Keratinocyte (primary cell): ENCODE data around the gene MYCBPAP. TPM values are rescaled to one million over a fixed set of nuclear protein-coding genes. Genes with fewer than 3 reads are reported as not detected.

Source experiments
- DNase-seq: peaks from one replicate; pipeline ENCODE4 v3.0.0-alpha.2; 2011; ENCODE audit warnings: low read depth, missing footprints, low spot score
- FAIRE-seq: peaks from 2 replicates; lab custom pipeline; 2011; peaks lifted over from hg19 to GRCh38; lab: Jason Lieb, UNC
- H2AFZ ChIP-seq: 2 replicates; pipeline ENCODE4 v1.6.0; 2012; ENCODE audit warnings: low read length, control low read depth, inconsistent platforms; ENCODE audit not compliant: control insufficient read depth
- H3K27ac ChIP-seq: 2 replicates; pipeline ENCODE4 v1.5.1; 2011; ENCODE audit warnings: low read length; ENCODE audit not compliant: control insufficient read depth, insufficient read depth
- H3K27me3 ChIP-seq: 3 replicates; pipeline ENCODE4 v1.6.0; 2011; ENCODE audit warnings: low read length; ENCODE audit not compliant: control insufficient read depth, insufficient read depth; ENCODE audit errors: extremely low read depth
- H3K36me3 ChIP-seq, 2 experiments: 2 replicates in 1 of 2; 3 replicates in 1 of 2; pipeline ENCODE4 v1.5.1; 2011; ENCODE audit warnings: low read length in 2 of 2, mild to moderate bottlenecking in 1 of 2; ENCODE audit not compliant: control insufficient read depth in 2 of 2, insufficient read depth in 2 of 2; ENCODE audit errors: extremely low read depth in 1 of 2
- H3K4me1 ChIP-seq: 3 replicates; pipeline ENCODE4 v1.5.1; 2011; ENCODE audit warnings: low read length; ENCODE audit not compliant: control insufficient read depth, insufficient read depth; ENCODE audit errors: extremely low read depth
- H3K4me2 ChIP-seq: 3 replicates; pipeline ENCODE4 v1.6.0; 2011; ENCODE audit warnings: low read depth, low read length; ENCODE audit not compliant: control insufficient read depth, insufficient read depth; ENCODE audit errors: extremely low read depth
- H3K4me3 ChIP-seq, 3 experiments: fragments of 200-600 bp in 1 of 3; sonication (generic) in 1 of 3; 2 replicates in 2 of 3; 3 replicates in 1 of 3; pipeline ENCODE4 v1.5.1; 2011 to 2016; ENCODE audit warnings: low read length in 3 of 3, mild to moderate bottlenecking in 3 of 3, control low read depth in 2 of 3, inconsistent platforms in 1 of 3, low read depth in 1 of 3, mixed read lengths in 1 of 3, mixed run types in 1 of 3, moderate library complexity in 1 of 3; ENCODE audit not compliant: control insufficient read depth in 2 of 3, insufficient read depth in 2 of 3; ENCODE audit errors: extremely low read depth in 1 of 3
- H3K79me2 ChIP-seq: 2 replicates; pipeline ENCODE4 v1.6.0; 2012; ENCODE audit warnings: low read length; ENCODE audit not compliant: control insufficient read depth, insufficient read depth
- H3K9ac ChIP-seq: 3 replicates; pipeline ENCODE4 v1.6.0; 2011; ENCODE audit warnings: low read length; ENCODE audit not compliant: control insufficient read depth, insufficient read depth; ENCODE audit errors: extremely low read depth
- H3K9me1 ChIP-seq: 3 replicates; pipeline ENCODE4 v1.6.0; 2011; ENCODE audit warnings: low read length; ENCODE audit not compliant: control insufficient read depth, insufficient read depth; ENCODE audit errors: extremely low read depth
- H3K9me3 ChIP-seq: 2 replicates; pipeline ENCODE4 v1.5.1; 2012; ENCODE audit warnings: low read depth, low read length; ENCODE audit not compliant: control insufficient read depth
- H4K20me1 ChIP-seq: 3 replicates; pipeline ENCODE4 v1.6.0; 2011; ENCODE audit warnings: low read length; ENCODE audit not compliant: control insufficient read depth, insufficient read depth; ENCODE audit errors: extremely low read depth
- CTCF ChIP-seq, 3 experiments: IDR thresholded peaks in 1 of 3; conservative IDR thresholded peaks in 1 of 3; optimal IDR thresholded peaks in 1 of 3; 2 replicates in 2 of 3; 3 replicates in 1 of 3; pipeline versions ENCODE3 to v1.5.1; 2011; ENCODE audit warnings: low read length in 3 of 3, mild to moderate bottlenecking in 3 of 3, moderate library complexity in 2 of 3, control low read depth in 1 of 3, inconsistent platforms in 1 of 3; ENCODE audit not compliant: insufficient read depth in 2 of 3; ENCODE audit errors: extremely low read depth in 1 of 3
- EZH2 ChIP-seq: IDR thresholded peaks from one replicate; pipeline ENCODE4 v1.6.1; 2012; ENCODE audit warnings: inconsistent platforms, mild to moderate bottlenecking, low read length, moderate library complexity
- dilution Hi-C: fragments of 300-500 bp; cut with MboI; formaldehyde crosslinking; loops from one replicate; pipeline ENCODE4 v1.7.0; 2020; ENCODE audit warnings: low sequenced_read_pairs; ENCODE audit not compliant: extremely low pct_ligation_motif_present
- polyA plus RNA-seq, 5 experiments: library from polyadenylated mRNA; depleted of rRNA in 3 of 5; stranded (reverse) in 3 of 5; stranded (forward) in 1 of 5; unstranded in 1 of 5; fragments of >200 nt; gene quantifications; 1 replicate in 1 of 5; 2 replicates in 3 of 5; 3 replicates in 1 of 5; pipeline versions ENCODE4 v1.2.1 to v1.2.3, GENCODE V29; 2011 to 2012; ENCODE audit warnings: missing spikeins in 2 of 5, low read depth in 1 of 5, low replicate concordance in 1 of 5

The MYCBPAP gene
- polyA plus RNA-seq, 1 donor (not counting 4 experiments of a cell fraction or from before 2014, with no cell fraction given), result 9.5 TPM

- peaks cover 7 to 11% of the 10 kb centered on the region in 2 experiments for H3K36me3 ChIP-seq
- FAIRE-seq, result no peak
Measured at GRCh38 chr17:50476545-50477315, 31.5 kb upstream of the MYCBPAP start.

DNA sequence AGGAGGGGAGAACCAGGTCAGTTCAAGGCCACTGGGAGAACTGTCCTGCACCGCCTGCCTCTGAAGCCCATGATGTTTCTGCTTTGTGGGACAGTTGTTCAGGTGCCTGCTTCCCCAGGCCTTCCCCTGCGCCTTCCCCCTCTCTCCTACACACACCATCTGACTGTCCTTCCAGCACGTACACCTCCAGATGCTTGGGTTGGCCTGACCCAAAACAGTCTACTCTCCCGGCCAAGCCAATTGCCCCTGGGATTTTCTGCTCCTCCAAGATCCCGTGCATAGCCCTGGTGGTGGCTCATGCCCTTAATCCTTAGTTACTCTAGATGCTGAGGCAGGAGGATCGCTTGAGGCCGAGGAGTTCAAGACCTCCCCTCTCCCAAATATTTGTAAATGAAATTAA lies 30.3 kb upstream of the MYCBPAP start:
- peaks cover 29% of the 10 kb centered on the region for H3K4me1 ChIP-seq
- dilution Hi-C loops, result no loop called here
- H3K9me3 ChIP-seq, result no peaks in the 10 kb centered on the region
- peaks cover 11 to 15% of the 10 kb centered on the region in 2 experiments for H3K36me3 ChIP-seq
- H4K20me1 ChIP-seq, result no peaks in the 10 kb centered on the region
- FAIRE-seq, result no peak
- peak overlapping the region; percentile 94 for H3K4me2 ChIP-seq
- H2AFZ ChIP-seq, result peak overlapping the region; percentile 74
- peaks cover 16% of the 10 kb centered on the region for H3K79me2 ChIP-seq
- H3K9me1 ChIP-seq, result no peaks in the 10 kb centered on the region
- no peak overlapping the region for H3K27ac ChIP-seq
- TF ChIP-seq EZH2 (no peak), CTCF (optimal IDR thresholded peaks at IDR 0.05 in 1 of 3, IDR thresholded peaks at IDR 0.05 in 1 of 3, conservative IDR thresholded peaks at IDR 0.05 in 1 of 3; ENCODE audit: extremely low read depth in 1 of 3, insufficient read depth in 2 of 3, low read length in 3 of 3) (no peak)
- DNase-seq, result no peak
- no peaks in the 10 kb centered on the region for H3K27me3 ChIP-seq
- peak overlapping the region; percentile 85 for H3K9ac ChIP-seq
- peak overlapping the region; percentile 63 to 97 (median 83) for H3K4me3 ChIP-seq

More at GRCh38 chr17:50476545-50477315, 31.5 kb upstream of the MYCBPAP start:
- no peak overlapping the region for H2AFZ ChIP-seq
- peaks cover 15% of the 10 kb centered on the region for H3K79me2 ChIP-seq
- no peak overlapping the region for H3K9ac ChIP-seq
- H3K4me1 ChIP-seq, result peaks cover 22% of the 10 kb centered on the region
- no peaks in the 10 kb centered on the region for H4K20me1 ChIP-seq
- H3K4me2 ChIP-seq, result no peak overlapping the region
- H3K4me3 ChIP-seq, result no peak overlapping the region
- H3K9me3 ChIP-seq, result no peaks in the 10 kb centered on the region
- TF ChIP-seq CTCF (optimal IDR thresholded peaks at IDR 0.05 in 1 of 3, IDR thresholded peaks at IDR 0.05 in 1 of 3, conservative IDR thresholded peaks at IDR 0.05 in 1 of 3; ENCODE audit: extremely low read depth in 1 of 3, insufficient read depth in 2 of 3, low read length in 3 of 3) (no peak), EZH2 (no peak)
- no peaks in the 10 kb centered on the region for H3K9me1 ChIP-seq
- DNase-seq, result no peak
- no peak overlapping the region for H3K27ac ChIP-seq
- no peaks in the 10 kb centered on the region for H3K27me3 ChIP-seq
- dilution Hi-C loops, result no loop called here
